GM19372 (cell line): ENCODE measurements around the gene IFI44L.

Source experiments
- ATAC-seq: cut with Tn5 transposase; IDR thresholded peaks from one replicate; pipeline ENCODE4 v1.9.1; 2021; ENCODE audit warnings: mild to moderate bottlenecking, low read depth, moderate library complexity; ENCODE audit not compliant: unreplicated experiment

IFI44L gene

GRCh38 chr1:78619803-78620579 lies at the start of gene IFI44L:
TSS of gene IFI44L (plus strand) at chr1:78620448. CDS start at chr1:78627916, 7,468 bp downstream.
- peak; percentile 44 for ATAC-seq

- ATAC-seq = no peak
Observed at GRCh38 chr1:78570539-78570938, 49.7 kb upstream of the IFI44L start.

- no peak for ATAC-seq
Observed at GRCh38 chr1:78577257-78578100, 42.8 kb upstream of the IFI44L start.

GRCh38 chr1:78586572-78586971 lies 33.7 kb upstream of the IFI44L start:
- no peak for ATAC-seq

GRCh38 chr1:78587211-78587610 lies 33.0 kb upstream of the IFI44L start:
- ATAC-seq = no peak

- ATAC-seq = no peak
Observed at GRCh38 chr1:78591971-78592370, 28.3 kb upstream of the IFI44L start.

GRCh38 chr1:78599294-78599693 lies 21.0 kb upstream of the IFI44L start:
- no peak for ATAC-seq

- ATAC-seq = no peak
Observed at GRCh38 chr1:78601068-78601467, 19.2 kb upstream of the IFI44L start.

- no peak for ATAC-seq
Observed at GRCh38 chr1:78603206-78603605, 17.0 kb upstream of the IFI44L start.

GRCh38 chr1:78604643-78605042 lies 15.6 kb upstream of the IFI44L start:
- ATAC-seq = no peak

GRCh38 chr1:78606274-78606673 lies 14.0 kb upstream of the IFI44L start:
- ATAC-seq = no peak

- no peak for ATAC-seq
Observed at GRCh38 chr1:78607334-78607927, 12.8 kb upstream of the IFI44L start.

GRCh38 chr1:78607944-78608343 lies 12.3 kb upstream of the IFI44L start:
- no peak for ATAC-seq

GRCh38 chr1:78617615-78618026 lies 2.6 kb upstream of the IFI44L start:
- peak; percentile 63 for ATAC-seq

GRCh38 chr1:78619032-78619431 lies 1.2 kb upstream of the IFI44L start:
- no peak for ATAC-seq

- ATAC-seq = no peak
Observed at GRCh38 chr1:78619446-78619802, 824 bp upstream of the IFI44L start.

- ATAC-seq = no peak
Observed at GRCh38 chr1:78620666-78621065, 418 bp downstream of the IFI44L start.

- ATAC-seq = no peak
Observed at GRCh38 chr1:78622548-78622947, 2.3 kb downstream of the IFI44L start.

- no peak for ATAC-seq
Observed at GRCh38 chr1:78624035-78624434, 3.8 kb downstream of the IFI44L start.

- ATAC-seq = no peak
Observed at GRCh38 chr1:78627321-78627720, 7.1 kb downstream of the IFI44L start.

- ATAC-seq = no peak
Observed at GRCh38 chr1:78630600-78630999, 10.4 kb downstream of the IFI44L start.
